Activated CD4-positive, alpha-beta T cell treated with anti-CD3 and anti-CD28 coated beads for 36 hours (primary cell): ENCODE measurements around the gene ASB11. TPM values are rescaled to one million over a fixed set of nuclear protein-coding genes. Genes with fewer than 3 reads are reported as not detected.

ENCODE experiments used
- ATAC-seq: fragments of 200-7000 bp; cut with Tn5 transposase; one replicate; pipeline ENCODE4 v1.10.0; 2021; ENCODE audit warnings: mild to moderate bottlenecking, moderate library complexity
- CTCF ChIA-PET: fragments of 350-600 bp; sonication (Branson Sonifier 250); formaldehyde crosslinking; loops from one replicate; lab custom pipeline; 2021; ENCODE audit warnings: antibody characterized with exemption; lab: Charles Lee
- POLR2A ChIA-PET: fragments of 350-600 bp; sonication (Branson Sonifier 250); formaldehyde crosslinking; loops from one replicate; lab custom pipeline; 2021; ENCODE audit warnings: antibody characterized with exemption, inconsistent platforms; lab: Charles Lee
- DNase-seq: peaks from one replicate; pipeline ENCODE4 v3.0.0-alpha.2; 2020
- H3K27ac Mint-ChIP-seq: one replicate; pipeline ENCODE4 v1.8.0; 2021; ENCODE audit warnings: mixed read lengths
- H3K27me3 Mint-ChIP-seq: one replicate; pipeline ENCODE4 v1.8.0; 2021; ENCODE audit warnings: mixed read lengths
- H3K36me3 Mint-ChIP-seq: one replicate; pipeline ENCODE4 v1.8.0; 2021; ENCODE audit warnings: low read depth, mixed read lengths
- H3K4me1 Mint-ChIP-seq: one replicate; pipeline ENCODE4 v1.8.0; 2021; ENCODE audit warnings: mixed read lengths
- H3K4me3 Mint-ChIP-seq: one replicate; pipeline ENCODE4 v1.8.0; 2021; ENCODE audit warnings: mild to moderate bottlenecking, moderate library complexity, mixed read lengths
- H3K9me3 Mint-ChIP-seq: one replicate; pipeline ENCODE4 v1.8.0; 2021; ENCODE audit warnings: low read depth, mixed read lengths
- intact Hi-C, 2 experiments: fragments of 100-400 bp; cut with DNase I in 1 of 2; cut with micrococcal nuclease in 1 of 2; formaldehyde crosslinking; loops; one replicate each; pipeline versions ENCODE4 v1.14.2 to v1.15.1; 2022 to 2024; cut with DNase I, micrococcal nuclease
- total RNA-seq, 2 experiments: library from RNA; stranded (reverse); gene quantifications; one replicate each; pipeline ENCODE4 v1.2.3, GENCODE V29; 2021

Gene ASB11
- total RNA-seq, 2 experiments from 2014 or later: not detected

GRCh38 chrX:15269618-15270521 lies 45.6 kb downstream of the ASB11 start, which contains the start of gene ASB9:
TSS of gene ASB9 (minus strand) at chrX:15270083. CDS start at chrX:15269874, 209 bp downstream.
- no peaks in the 10 kb centered on the region for H3K36me3 Mint-ChIP-seq
- H3K4me1 Mint-ChIP-seq: peaks cover 10% of the 10 kb centered on the region
- ChIA-PET POLR2A (no interaction called here), CTCF (no interaction called here)
- intact Hi-C loops: no loop called here
- H3K4me3 Mint-ChIP-seq: no peak within 1 kb of the TSS
- H3K27ac Mint-ChIP-seq: peak within 1 kb of the TSS; percentile 60
- DNase-seq (peak; percentile 19), ATAC-seq (peak; percentile 63)
- no peaks in the 10 kb centered on the region for H3K27me3 Mint-ChIP-seq
- H3K9me3 Mint-ChIP-seq: no peaks in the 10 kb centered on the region

DNA sequence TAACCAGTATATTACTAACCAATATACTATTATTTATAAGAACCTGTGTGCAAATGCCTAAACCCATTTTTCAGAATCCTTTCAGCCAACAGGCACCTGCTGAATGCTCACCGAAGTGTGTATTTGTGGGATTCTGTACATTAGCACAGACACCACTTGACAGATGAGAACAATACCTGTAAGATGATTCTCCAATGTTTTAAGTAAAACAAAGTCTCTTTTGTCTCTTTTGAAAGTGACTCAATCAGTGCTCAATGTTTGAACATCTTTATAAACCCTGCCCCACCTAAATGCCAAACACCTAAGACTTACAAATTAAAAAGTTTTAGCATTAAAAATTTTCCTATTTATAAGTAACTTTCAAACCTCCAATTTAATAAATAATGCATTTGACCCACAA lies 46.3 kb downstream of the ASB11 start:
- ChIA-PET CTCF (no interaction called here), POLR2A (no interaction called here)
- Mint-ChIP-seq H3K27ac (no peak overlapping the region), H3K4me3 (no peak overlapping the region), H3K27me3 (no peaks in the 10 kb centered on the region), H3K9me3 (no peaks in the 10 kb centered on the region), H3K4me1 (peaks cover 10% of the 10 kb centered on the region), H3K36me3 (no peaks in the 10 kb centered on the region)
- no peak for DNase-seq
- intact Hi-C loops: no loop called here
- ATAC-seq: no peak

- H3K27ac Mint-ChIP-seq: no peak overlapping the region
- H3K9me3 Mint-ChIP-seq: no peaks in the 10 kb centered on the region
- intact Hi-C loops: no loop called here
- no peak for ATAC-seq
- ChIA-PET CTCF (no interaction called here), POLR2A (no interaction called here)
- H3K27me3 Mint-ChIP-seq: no peaks in the 10 kb centered on the region
- DNase-seq: no peak
- no peaks in the 10 kb centered on the region for H3K36me3 Mint-ChIP-seq
- no peak overlapping the region for H3K4me3 Mint-ChIP-seq
- no peaks in the 10 kb centered on the region for H3K4me1 Mint-ChIP-seq
These were observed 60.6 kb downstream of the ASB11 start for GRCh38 chrX:15254852-15255251.

DNA sequence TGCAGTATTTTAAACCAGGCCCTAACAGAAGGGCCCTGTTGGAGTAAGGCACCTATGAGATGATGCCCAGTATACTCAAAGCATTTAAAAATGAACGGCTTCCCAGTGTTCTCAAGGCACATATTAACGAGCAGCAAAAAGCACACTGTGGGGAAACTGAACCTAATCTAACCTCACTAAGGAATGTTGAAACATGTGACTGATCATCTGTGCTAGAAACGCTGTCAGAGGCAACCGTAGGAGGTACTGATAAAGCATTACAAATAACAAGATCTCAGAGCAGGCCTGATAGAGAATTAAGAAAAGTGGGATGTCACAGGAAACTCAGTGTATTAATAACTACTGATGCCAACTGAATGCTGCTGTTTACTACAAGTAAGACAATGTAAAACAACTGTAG lies 69.5 kb downstream of the ASB11 start:
- Mint-ChIP-seq H3K9me3 (no peaks in the 10 kb centered on the region), H3K36me3 (no peaks in the 10 kb centered on the region), H3K4me3 (no peak overlapping the region), H3K27me3 (no peaks in the 10 kb centered on the region), H3K27ac (no peak overlapping the region), H3K4me1 (peaks cover 9% of the 10 kb centered on the region)
- ChIA-PET POLR2A (no interaction called here), CTCF (no interaction called here)
- DNase-seq: no peak
- intact Hi-C loops: loop anchor here (2.0 to 10.0 kb wide), 3 partner anchors 43 to 449 kb away; no protein-coding TSS in a partner anchor
- ATAC-seq: no peak

DNA sequence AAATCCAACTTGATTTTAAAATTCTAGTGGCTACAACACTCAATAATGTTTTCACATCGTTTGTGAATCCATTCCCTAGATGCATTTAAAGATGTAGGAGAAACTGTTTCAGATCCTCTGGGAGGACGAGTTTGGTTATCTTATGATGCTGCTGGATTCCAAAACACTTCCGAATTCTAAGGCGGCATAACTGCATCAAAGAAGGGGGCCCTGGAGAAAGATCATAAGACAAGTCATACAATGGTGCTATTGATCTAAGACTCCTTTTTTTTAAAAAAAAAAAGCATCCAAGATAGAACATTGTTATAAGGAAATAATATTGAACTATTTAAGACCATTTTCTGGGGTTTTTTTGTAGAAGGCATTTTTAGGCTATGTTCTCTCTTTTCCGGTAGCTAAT lies 71.0 kb downstream of the ASB11 start:
- H3K4me3 Mint-ChIP-seq: no peak overlapping the region
- H3K27ac Mint-ChIP-seq: no peak overlapping the region
- no peaks in the 10 kb centered on the region for H3K9me3 Mint-ChIP-seq
- H3K27me3 Mint-ChIP-seq: no peaks in the 10 kb centered on the region
- H3K4me1 Mint-ChIP-seq: peaks cover 9% of the 10 kb centered on the region
- no peak for ATAC-seq
- intact Hi-C loops: loop anchor here in 1 of 2 experiments (10.0 kb wide), 1 partner anchor 90 kb away; no protein-coding TSS in a partner anchor
- H3K36me3 Mint-ChIP-seq: no peaks in the 10 kb centered on the region
- DNase-seq: no peak
- CTCF ChIA-PET: interaction anchor here (0.8 to 1.2 kb wide), 2 partner anchors 97 to 101 kb away, joined by 3 to 4 read pairs; no protein-coding TSS in a partner anchor
- POLR2A ChIA-PET: no interaction called here

DNA sequence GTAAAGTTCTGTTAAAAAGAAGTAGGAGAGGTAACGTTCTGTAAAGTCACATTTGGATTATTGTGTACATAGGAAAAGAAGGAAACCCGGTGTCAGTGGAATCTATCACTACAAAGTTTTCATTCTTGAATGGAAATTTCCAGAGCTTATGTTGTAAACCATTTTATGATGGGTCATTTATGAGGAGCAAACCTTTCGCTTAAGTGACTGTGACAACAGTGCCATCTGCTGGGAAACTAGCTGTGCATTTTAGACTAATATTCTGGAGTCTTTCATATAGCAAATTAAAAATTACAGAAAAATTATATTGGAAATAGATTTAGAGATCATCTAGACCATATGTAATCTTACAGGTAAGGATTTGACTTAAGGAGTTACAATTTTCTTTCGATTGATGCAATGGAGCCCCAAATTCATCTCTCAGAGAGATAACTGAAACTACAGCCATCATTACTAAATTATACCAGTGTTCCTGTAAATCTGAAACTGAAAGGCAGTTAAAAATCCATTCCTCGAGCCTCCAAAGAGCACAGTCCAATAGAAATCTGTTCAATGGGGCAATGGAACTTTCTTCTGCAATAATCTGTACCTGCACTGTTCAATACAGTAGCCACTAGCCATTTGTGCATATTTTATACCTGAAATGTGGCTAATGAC lies 72.4 kb downstream of the ASB11 start:
- no peaks in the 10 kb centered on the region for H3K9me3 Mint-ChIP-seq
- POLR2A ChIA-PET: no interaction called here
- H3K27me3 Mint-ChIP-seq: no peaks in the 10 kb centered on the region
- no peak overlapping the region for H3K27ac Mint-ChIP-seq
- no peak overlapping the region for H3K4me3 Mint-ChIP-seq
- peaks cover 9% of the 10 kb centered on the region for H3K4me1 Mint-ChIP-seq
- DNase-seq (peak; percentile 52), ATAC-seq (no peak)
- CTCF ChIA-PET: interaction anchor here (0.6 to 1.1 kb wide), 8 partner anchors 9 to 360 kb away, joined by 3 to 4 read pairs (median 4); no protein-coding TSS in a partner anchor
- intact Hi-C loops: loop anchor here (1.0 to 10.0 kb wide), 6 partner anchors 39 to 1204 kb away; no protein-coding TSS in a partner anchor
- no peaks in the 10 kb centered on the region for H3K36me3 Mint-ChIP-seq

DNA sequence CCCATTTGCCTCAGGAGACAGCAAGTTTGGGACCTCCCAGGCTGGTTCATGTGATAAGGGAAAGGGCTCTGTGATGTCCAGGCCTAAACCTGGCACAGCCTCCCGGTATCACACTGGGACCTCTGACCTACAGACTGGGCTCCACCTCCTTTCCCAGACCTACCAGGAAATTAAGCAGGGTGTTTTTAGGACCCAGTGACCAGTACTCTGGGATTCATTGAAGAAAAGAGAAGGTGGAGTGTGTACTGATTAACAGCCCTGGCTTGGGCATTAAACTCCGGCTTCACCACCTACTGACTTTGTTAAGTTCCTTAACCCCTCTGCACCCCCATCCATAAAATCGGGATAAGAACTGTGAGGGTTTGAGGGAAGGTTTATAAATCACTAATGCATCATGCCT lies 74.1 kb downstream of the ASB11 start:
- Mint-ChIP-seq H3K4me3 (no peak overlapping the region), H3K27ac (no peak overlapping the region), H3K9me3 (no peaks in the 10 kb centered on the region), H3K4me1 (no peaks in the 10 kb centered on the region), H3K27me3 (peaks cover 5% of the 10 kb centered on the region), H3K36me3 (no peaks in the 10 kb centered on the region)
- ChIA-PET POLR2A (no interaction called here), CTCF (no interaction called here)
- ATAC-seq (no peak), DNase-seq (no peak)
- intact Hi-C loops: loop anchor here in 1 of 2 experiments (10.0 kb wide), 1 partner anchor 86 kb away; no protein-coding TSS in a partner anchor

GRCh38 chrX:15240414-15240813 lies 75.0 kb downstream of the ASB11 start:
- DNase-seq (no peak), ATAC-seq (no peak)
- Mint-ChIP-seq H3K27ac (no peak overlapping the region), H3K36me3 (no peaks in the 10 kb centered on the region), H3K27me3 (peaks cover 5% of the 10 kb centered on the region), H3K9me3 (no peaks in the 10 kb centered on the region), H3K4me1 (no peaks in the 10 kb centered on the region), H3K4me3 (no peak overlapping the region)
- CTCF ChIA-PET: no interaction called here
- POLR2A ChIA-PET: no interaction called here
- intact Hi-C loops: loop anchor here in 1 of 2 experiments (10.0 kb wide), 1 partner anchor 86 kb away; no protein-coding TSS in a partner anchor

- DNase-seq (no peak), ATAC-seq (no peak)
- Mint-ChIP-seq H3K9me3 (no peaks in the 10 kb centered on the region), H3K4me1 (no peaks in the 10 kb centered on the region), H3K27ac (no peak overlapping the region), H3K27me3 (peaks cover 6% of the 10 kb centered on the region), H3K4me3 (no peak overlapping the region), H3K36me3 (no peaks in the 10 kb centered on the region)
- POLR2A ChIA-PET: no interaction called here
- intact Hi-C loops: no loop called here
- CTCF ChIA-PET: no interaction called here
These were observed 79.3 kb downstream of the ASB11 start for GRCh38 chrX:15236146-15236545.

DNA sequence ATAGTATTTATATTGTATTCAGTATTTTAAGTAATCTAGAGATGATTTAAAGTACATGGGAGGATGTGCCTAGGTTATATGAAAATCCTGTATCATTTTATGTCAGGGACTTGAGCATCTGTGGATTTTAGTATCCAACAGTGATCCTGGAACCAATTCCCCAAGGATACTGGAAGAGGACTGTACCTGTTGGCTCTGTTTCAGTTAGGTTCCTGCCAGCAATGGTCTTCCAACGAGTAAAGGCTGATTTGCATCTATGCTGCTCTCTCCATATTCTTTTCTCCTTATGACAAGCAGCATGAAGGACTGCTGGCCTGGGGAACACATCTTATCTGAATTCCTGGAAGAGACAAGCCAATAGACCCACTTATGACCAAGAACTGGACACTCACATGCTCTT lies 80.4 kb downstream of the ASB11 start:
- peaks cover 6% of the 10 kb centered on the region for H3K27me3 Mint-ChIP-seq
- H3K4me3 Mint-ChIP-seq: no peak overlapping the region
- H3K9me3 Mint-ChIP-seq: no peaks in the 10 kb centered on the region
- intact Hi-C loops: no loop called here
- no peak for ATAC-seq
- H3K27ac Mint-ChIP-seq: no peak overlapping the region
- no peak for DNase-seq
- ChIA-PET POLR2A (no interaction called here), CTCF (no interaction called here)
- no peaks in the 10 kb centered on the region for H3K4me1 Mint-ChIP-seq
- H3K36me3 Mint-ChIP-seq: no peaks in the 10 kb centered on the region

GRCh38 chrX:15233416-15234015 lies 81.9 kb downstream of the ASB11 start:
- intact Hi-C loops: no loop called here
- H3K9me3 Mint-ChIP-seq: no peaks in the 10 kb centered on the region
- ATAC-seq (no peak), DNase-seq (no peak)
- H3K27me3 Mint-ChIP-seq: peaks cover 6% of the 10 kb centered on the region
- H3K4me1 Mint-ChIP-seq: no peaks in the 10 kb centered on the region
- ChIA-PET CTCF (interaction anchor here (1.3 kb wide), 1 partner anchor 9 kb away, joined by 4 read pairs; no protein-coding TSS in a partner anchor), POLR2A (no interaction called here)
- no peaks in the 10 kb centered on the region for H3K36me3 Mint-ChIP-seq
- no peak overlapping the region for H3K4me3 Mint-ChIP-seq
- no peak overlapping the region for H3K27ac Mint-ChIP-seq
